KMS-11 (cell line): ENCODE data around the gene KCNMB4.

Source experiments
- H2AFZ ChIP-seq: fragments of 200-600 bp; sonication (generic); 2 replicates; pipeline ENCODE4 v1.6.1; 2016; ENCODE audit warnings: antibody characterized with exemption, mixed run types, low read depth
- H3K27ac ChIP-seq: fragments of 200-600 bp; sonication (generic); 2 replicates; pipeline ENCODE4 v1.6.1; 2016; ENCODE audit warnings: mild to moderate bottlenecking, mixed run types
- H3K27me3 ChIP-seq: fragments of 200-600 bp; sonication (generic); 2 replicates; pipeline ENCODE4 v1.6.1; 2017; ENCODE audit warnings: mild to moderate bottlenecking, low read depth, mixed run types, moderate library complexity; ENCODE audit not compliant: insufficient read depth
- H3K36me3 ChIP-seq: fragments of 200-600 bp; sonication (generic); 2 replicates; pipeline ENCODE4 v1.6.1; 2017; ENCODE audit warnings: mild to moderate bottlenecking, mixed run types; ENCODE audit not compliant: insufficient read depth
- H3K4me1 ChIP-seq: fragments of 200-600 bp; sonication (generic); 2 replicates; pipeline ENCODE4 v1.6.1; 2016; ENCODE audit warnings: mild to moderate bottlenecking, low read depth, mixed run types; ENCODE audit not compliant: poor library complexity, severe bottlenecking
- H3K4me2 ChIP-seq: fragments of 200-600 bp; sonication (generic); 2 replicates; pipeline ENCODE4 v1.7.0; 2016; ENCODE audit warnings: mild to moderate bottlenecking, mixed run types
- H3K4me3 ChIP-seq: fragments of 200-600 bp; sonication (generic); IDR thresholded peaks from 2 replicates; pipeline ENCODE4 v1.6.1; 2017; ENCODE audit warnings: low read depth, low read length, mixed read lengths; ENCODE audit not compliant: insufficient read depth
- H3K79me2 ChIP-seq: fragments of 200-600 bp; sonication (generic); 2 replicates; pipeline ENCODE4 v1.6.1; 2016; ENCODE audit warnings: low read depth, mixed run types; ENCODE audit not compliant: insufficient read depth
- H3K9ac ChIP-seq: fragments of 200-600 bp; sonication (generic); 2 replicates; pipeline ENCODE4 v1.6.1; 2016; ENCODE audit warnings: mild to moderate bottlenecking, mixed run types
- H4K20me1 ChIP-seq: fragments of 200-600 bp; sonication (generic); 2 replicates; pipeline ENCODE4 v1.6.1; 2016; ENCODE audit warnings: mild to moderate bottlenecking, mixed run types; ENCODE audit not compliant: insufficient read depth
- CTCF ChIP-seq: fragments of 200-600 bp; sonication (generic); conservative IDR thresholded peaks from 2 replicates; pipeline ENCODE4 v1.6.1; 2017; ENCODE audit warnings: low read depth, mild to moderate bottlenecking, antibody characterized with exemption, low read length, moderate library complexity, mixed read lengths

The KCNMB4 gene

GRCh38 chr12:70338531-70338930 lies 27.6 kb upstream of the KCNMB4 start:
- H4K20me1 ChIP-seq, result no peaks in the 10 kb centered on the region
- no peaks in the 10 kb centered on the region for H3K27me3 ChIP-seq
- H3K4me3 ChIP-seq, result no peak overlapping the region
- H3K4me2 ChIP-seq, result no peak overlapping the region
- peaks cover 3% of the 10 kb centered on the region; the same call in 1 of the 2 replicates for H3K36me3 ChIP-seq
- peaks cover 2% of the 10 kb centered on the region for H3K4me1 ChIP-seq
- TF ChIP-seq CTCF, result no peak
- no peak overlapping the region for H3K9ac ChIP-seq
- H2AFZ ChIP-seq, result no peak overlapping the region
- no peaks in the 10 kb centered on the region for H3K79me2 ChIP-seq
- no peak overlapping the region for H3K27ac ChIP-seq

GRCh38 chr12:70351076-70351475 lies 15.0 kb upstream of the KCNMB4 start:
- Histone ChIP-seq H3K9ac (no peak overlapping the region), H3K27ac (no peak overlapping the region), H4K20me1 (no peaks in the 10 kb centered on the region), H3K36me3 (no peaks in the 10 kb centered on the region), H3K4me2 (no peak overlapping the region), H3K4me1 (no peaks in the 10 kb centered on the region), H3K4me3 (no peak overlapping the region), H3K27me3 (no peaks in the 10 kb centered on the region), H2AFZ (no peak overlapping the region), H3K79me2 (no peaks in the 10 kb centered on the region)
- no peak for TF ChIP-seq CTCF

GRCh38 chr12:70353780-70354660 lies 12.1 kb upstream of the KCNMB4 start:
- Histone ChIP-seq H3K4me1 (no peaks in the 10 kb centered on the region), H4K20me1 (no peaks in the 10 kb centered on the region), H3K79me2 (no peaks in the 10 kb centered on the region), H3K4me3 (no peak overlapping the region), H2AFZ (no peak overlapping the region), H3K4me2 (no peak overlapping the region), H3K9ac (no peak overlapping the region), H3K27ac (no peak overlapping the region), H3K27me3 (no peaks in the 10 kb centered on the region), H3K36me3 (no peaks in the 10 kb centered on the region)
- no peak for TF ChIP-seq CTCF

GRCh38 chr12:70354787-70355186 lies 11.3 kb upstream of the KCNMB4 start:
- Histone ChIP-seq H3K4me1 (no peaks in the 10 kb centered on the region), H3K4me3 (no peak overlapping the region), H3K36me3 (no peaks in the 10 kb centered on the region), H3K9ac (no peak overlapping the region), H2AFZ (no peak overlapping the region), H3K27me3 (no peaks in the 10 kb centered on the region), H3K27ac (no peak overlapping the region), H3K4me2 (no peak overlapping the region), H3K79me2 (no peaks in the 10 kb centered on the region), H4K20me1 (no peaks in the 10 kb centered on the region)
- no peak for TF ChIP-seq CTCF
